OCI-LY3 (cell line): ENCODE results near the gene WWC1.

Experiments
- CTCF ChIP-seq: fragments of 200-600, 300-600 bp; sonication (generic); IDR thresholded peaks from 2 replicates; pipeline ENCODE4 v1.5.1; 2014; ENCODE audit warnings: antibody characterized with exemption, low read length, low read depth
- EZH2phosphoT487 ChIP-seq: fragments of 200-600 bp; shearing (Covaris generic); IDR thresholded peaks from 2 replicates; pipeline ENCODE4 v1.6.1; 2018; ENCODE audit warnings: antibody characterized with exemption, mixed run types, low read depth

GRCh38 chr5:168426864-168427172, 135.4 kb downstream of the WWC1 start:
- TF ChIP-seq CTCF (no peak), EZH2phosphoT487 (no peak)
